IMR-90 (cell line): ENCODE measurements around the gene SLX9. TPM values are rescaled to one million over a fixed set of nuclear protein-coding genes. Genes with fewer than 3 reads are reported as not detected.

ENCODE experiments used
- MAZ ChIP-seq: IDR thresholded peaks from 2 replicates; pipeline ENCODE4 v1.6.1; 2012; ENCODE audit warnings: low read depth, mild to moderate bottlenecking, low read length, improper control_type of control experiment, moderate library complexity, borderline replicate concordance
- POLR2A ChIP-seq: IDR thresholded peaks from 2 replicates; pipeline ENCODE4 v1.6.1; 2012; ENCODE audit warnings: mild to moderate bottlenecking, low read depth, low read length
- polyA plus RNA-seq, 3 experiments: library from polyadenylated mRNA; depleted of rRNA; stranded (reverse); fragments of >200 nt; gene quantifications; 2 replicates each; pipeline ENCODE4 v1.2.3, GENCODE V29; 2012; ENCODE audit warnings: low replicate concordance in 1 of 3
- total RNA-seq: library from RNA; depleted of rRNA; stranded (reverse); fragments of >200 nt; gene quantifications from 2 replicates; pipeline ENCODE4 v1.2.3, GENCODE V29; 2012
- TF ChIP-seq, protein P1 (sequence below): conservative IDR thresholded peaks from 2 replicates; pipeline ENCODE4 v1.5.1; 2012; ENCODE audit warnings: mild to moderate bottlenecking, low read depth, low read length, improper control_type of control experiment

Gene SLX9
- total and polyA plus RNA-seq, 2 of the 4 experiments (the other 2 are of a cell fraction), result 10.4 to 21.7 TPM

GRCh38 chr21:44979687-44980561 lies 40.1 kb downstream of the SLX9 start (continued):
- TF ChIP-seq, protein P1, sequence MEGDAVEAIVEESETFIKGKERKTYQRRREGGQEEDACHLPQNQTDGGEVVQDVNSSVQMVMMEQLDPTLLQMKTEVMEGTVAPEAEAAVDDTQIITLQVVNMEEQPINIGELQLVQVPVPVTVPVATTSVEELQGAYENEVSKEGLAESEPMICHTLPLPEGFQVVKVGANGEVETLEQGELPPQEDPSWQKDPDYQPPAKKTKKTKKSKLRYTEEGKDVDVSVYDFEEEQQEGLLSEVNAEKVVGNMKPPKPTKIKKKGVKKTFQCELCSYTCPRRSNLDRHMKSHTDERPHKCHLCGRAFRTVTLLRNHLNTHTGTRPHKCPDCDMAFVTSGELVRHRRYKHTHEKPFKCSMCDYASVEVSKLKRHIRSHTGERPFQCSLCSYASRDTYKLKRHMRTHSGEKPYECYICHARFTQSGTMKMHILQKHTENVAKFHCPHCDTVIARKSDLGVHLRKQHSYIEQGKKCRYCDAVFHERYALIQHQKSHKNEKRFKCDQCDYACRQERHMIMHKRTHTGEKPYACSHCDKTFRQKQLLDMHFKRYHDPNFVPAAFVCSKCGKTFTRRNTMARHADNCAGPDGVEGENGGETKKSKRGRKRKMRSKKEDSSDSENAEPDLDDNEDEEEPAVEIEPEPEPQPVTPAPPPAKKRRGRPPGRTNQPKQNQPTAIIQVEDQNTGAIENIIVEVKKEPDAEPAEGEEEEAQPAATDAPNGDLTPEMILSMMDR, result no peak
- TF ChIP-seq MAZ (no peak), POLR2A (no peak)
